ENCODE measurements around the gene PRKD1. TPM values are rescaled to one million over a fixed set of nuclear protein-coding genes. Genes with fewer than 3 reads are reported as not detected.

Gene PRKD1
- total and polyA plus RNA-seq, 2 experiments from 2014 or later = 7.5 to 16.5 TPM

DNA sequence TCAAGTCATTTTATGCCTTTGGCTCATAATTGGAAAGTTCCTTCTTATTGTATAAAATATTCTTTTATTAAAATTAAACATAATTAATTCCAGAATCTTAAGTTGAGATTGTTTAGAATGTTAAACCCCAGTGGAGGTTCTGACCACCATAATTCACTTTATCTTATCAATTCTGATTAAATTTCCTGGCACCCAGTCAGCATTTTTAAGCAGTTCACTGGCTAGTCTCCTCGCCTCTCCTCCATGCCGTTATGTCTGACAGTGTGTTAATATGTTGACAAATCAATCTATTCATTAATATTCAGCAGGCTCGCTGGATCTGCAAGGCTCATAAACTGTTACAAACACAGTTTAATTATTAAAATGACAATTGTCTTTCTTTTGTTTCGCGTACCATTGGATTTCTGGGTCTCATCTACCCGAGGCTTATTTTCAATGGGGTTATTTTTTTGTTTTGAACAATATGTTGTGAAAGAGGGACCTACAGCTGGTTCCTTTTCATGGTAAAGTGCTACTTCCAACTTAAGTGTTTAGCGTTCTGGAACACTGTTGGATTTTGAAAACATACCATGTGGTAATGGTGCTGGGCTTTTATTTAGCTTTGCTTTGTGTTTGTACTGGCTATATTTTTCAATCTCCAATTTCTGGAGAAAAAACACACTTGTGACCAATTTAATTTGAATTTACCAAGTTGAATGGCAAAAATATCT is 339.7 kb downstream of the PRKD1 start:
- no peak for TF ChIP-seq EZH2phosphoT487 (IDR thresholded peaks at IDR 0.05; ENCODE audit: low read depth, severe bottlenecking, unreplicated experiment)
- TF ChIP-seq EZH2 (IDR thresholded peaks at IDR 0.05; ENCODE audit: borderline replicate concordance) = no peak
- TF ChIP-seq, protein P1, sequence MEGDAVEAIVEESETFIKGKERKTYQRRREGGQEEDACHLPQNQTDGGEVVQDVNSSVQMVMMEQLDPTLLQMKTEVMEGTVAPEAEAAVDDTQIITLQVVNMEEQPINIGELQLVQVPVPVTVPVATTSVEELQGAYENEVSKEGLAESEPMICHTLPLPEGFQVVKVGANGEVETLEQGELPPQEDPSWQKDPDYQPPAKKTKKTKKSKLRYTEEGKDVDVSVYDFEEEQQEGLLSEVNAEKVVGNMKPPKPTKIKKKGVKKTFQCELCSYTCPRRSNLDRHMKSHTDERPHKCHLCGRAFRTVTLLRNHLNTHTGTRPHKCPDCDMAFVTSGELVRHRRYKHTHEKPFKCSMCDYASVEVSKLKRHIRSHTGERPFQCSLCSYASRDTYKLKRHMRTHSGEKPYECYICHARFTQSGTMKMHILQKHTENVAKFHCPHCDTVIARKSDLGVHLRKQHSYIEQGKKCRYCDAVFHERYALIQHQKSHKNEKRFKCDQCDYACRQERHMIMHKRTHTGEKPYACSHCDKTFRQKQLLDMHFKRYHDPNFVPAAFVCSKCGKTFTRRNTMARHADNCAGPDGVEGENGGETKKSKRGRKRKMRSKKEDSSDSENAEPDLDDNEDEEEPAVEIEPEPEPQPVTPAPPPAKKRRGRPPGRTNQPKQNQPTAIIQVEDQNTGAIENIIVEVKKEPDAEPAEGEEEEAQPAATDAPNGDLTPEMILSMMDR (IDR thresholded peaks at IDR 0.05; ENCODE audit: poor library complexity) = no peak
- Histone ChIP-seq H3K79me2 (no peaks in the 10 kb centered on the region), H3K36me3 (replicated peaks; ENCODE audit: insufficient read depth, low read depth) (no peaks in the 10 kb centered on the region), H2AFZ (no peak overlapping the region), H3K4me3 (no peak overlapping the region), H3K4me2 (no peak overlapping the region), H3K4me1 (ENCODE audit: insufficient read depth) (no peaks in the 10 kb centered on the region), H3K27me3 (no peaks in the 10 kb centered on the region), H3K27ac (no peak overlapping the region), H4K20me1 (ENCODE audit: insufficient read depth, poor library complexity, severe bottlenecking) (no peaks in the 10 kb centered on the region), H3K9me2 (replicated peaks; ENCODE audit: insufficient read depth) (no peaks in the 10 kb centered on the region), H3K9me3 (ENCODE audit: low read depth) (no peaks in the 10 kb centered on the region)
- DNase-seq (ENCODE audit: low spot score) = no peak
- 87% methylated on average over 7 of the region's 7 CpGs for WGBS (ENCODE audit: low lambda C conversion rate, missing lambda C conversion rate)

- Histone ChIP-seq H3K4me2 (no peak overlapping the region), H3K9me2 (replicated peaks; ENCODE audit: insufficient read depth) (no peaks in the 10 kb centered on the region), H3K9me3 (ENCODE audit: low read depth) (no peaks in the 10 kb centered on the region), H3K79me2 (no peaks in the 10 kb centered on the region), H3K27ac (no peak overlapping the region), H3K4me3 (no peak overlapping the region), H3K27me3 (no peaks in the 10 kb centered on the region), H4K20me1 (ENCODE audit: insufficient read depth, poor library complexity, severe bottlenecking) (no peaks in the 10 kb centered on the region), H2AFZ (no peak overlapping the region), H3K4me1 (ENCODE audit: insufficient read depth) (no peaks in the 10 kb centered on the region), H3K36me3 (replicated peaks; ENCODE audit: insufficient read depth, low read depth) (no peaks in the 10 kb centered on the region)
- TF ChIP-seq EZH2phosphoT487 (IDR thresholded peaks at IDR 0.05; ENCODE audit: low read depth, severe bottlenecking, unreplicated experiment) (no peak), EZH2 (IDR thresholded peaks at IDR 0.05; ENCODE audit: borderline replicate concordance) (no peak)
- TF ChIP-seq, protein P1 (IDR thresholded peaks at IDR 0.05; ENCODE audit: poor library complexity) = no peak
- DNase-seq (ENCODE audit: low spot score) = no peak
- 82% methylated on average over 2 of the region's 2 CpGs for WGBS (ENCODE audit: low lambda C conversion rate, missing lambda C conversion rate)
These were observed 340.6 kb downstream of the PRKD1 start for GRCh38 chr14:29587046-29587445.

- no peaks in the 10 kb centered on the region for H3K27me3 ChIP-seq
- no peak overlapping the region for H3K27ac ChIP-seq
- H3K9me2 ChIP-seq (replicated peaks; ENCODE audit: insufficient read depth) = no peaks in the 10 kb centered on the region
- no peak overlapping the region for H3K4me3 ChIP-seq
- TF ChIP-seq, protein P1 (IDR thresholded peaks at IDR 0.05; ENCODE audit: poor library complexity) = no peak
- no peak for TF ChIP-seq EZH2 (IDR thresholded peaks at IDR 0.05; ENCODE audit: borderline replicate concordance)
- no peak for TF ChIP-seq EZH2phosphoT487 (IDR thresholded peaks at IDR 0.05; ENCODE audit: low read depth, severe bottlenecking, unreplicated experiment)
- H3K79me2 ChIP-seq = no peaks in the 10 kb centered on the region
- no peaks in the 10 kb centered on the region for H4K20me1 ChIP-seq (ENCODE audit: insufficient read depth, poor library complexity, severe bottlenecking)
- H2AFZ ChIP-seq = no peak overlapping the region
- 23% methylated on average over 8 of the region's 8 CpGs for WGBS (ENCODE audit: low lambda C conversion rate, missing lambda C conversion rate)
- no peaks in the 10 kb centered on the region for H3K36me3 ChIP-seq (replicated peaks; ENCODE audit: insufficient read depth, low read depth)
- H3K4me2 ChIP-seq = peak overlapping the region; percentile 52
- peak; percentile 70 for DNase-seq (ENCODE audit: low spot score)
- H3K4me1 ChIP-seq (ENCODE audit: insufficient read depth) = no peaks in the 10 kb centered on the region
- H3K9me3 ChIP-seq (ENCODE audit: low read depth) = no peaks in the 10 kb centered on the region
These were observed 342.7 kb downstream of the PRKD1 start for GRCh38 chr14:29584992-29585391.

All from hepatocyte (in vitro differentiated cells).